Astrocyte (in vitro differentiated cells and primary cell): ENCODE measurements around the gene FILIP1L.

Experiments
- CTCF ChIP-seq: IDR thresholded peaks from 2 replicates; pipeline ENCODE4 v1.5.1; 2011; ENCODE audit warnings: low read depth, mild to moderate bottlenecking, inconsistent platforms, low read length, moderate library complexity; ENCODE audit not compliant: insufficient read depth
- EZH2 ChIP-seq: IDR thresholded peaks from 2 replicates; pipeline ENCODE4 v1.6.1; 2012; ENCODE audit warnings: mild to moderate bottlenecking, low read length, inconsistent platforms; ENCODE audit not compliant: insufficient read depth

GRCh38 chr3:100117093-100117492 lies 2.8 kb upstream of the FILIP1L start:
- no peak for TF ChIP-seq EZH2
- TF ChIP-seq CTCF, result no peak
